Neural cell (in vitro differentiated cells): ENCODE measurements around the gene OTUB1.

ENCODE experiments used
- EP300 ChIP-seq: fragments of 450-650 bp; conservative IDR thresholded peaks from 2 replicates; pipeline ENCODE4 v1.6.1; 2014; ENCODE audit warnings: antibody characterized with exemption, mild to moderate bottlenecking, moderate library complexity; ENCODE audit not compliant: poor library complexity, severe bottlenecking
- POLR2AphosphoS5 ChIP-seq: IDR thresholded peaks from 2 replicates; pipeline ENCODE4 v1.6.1; 2012
- SMC3 ChIP-seq: fragments of 450-650 bp; conservative IDR thresholded peaks from 2 replicates; pipeline ENCODE4 v1.6.1; 2014; ENCODE audit warnings: antibody characterized with exemption, mild to moderate bottlenecking, moderate library complexity; ENCODE audit not compliant: poor library complexity
- TAF1 ChIP-seq: IDR thresholded peaks from 2 replicates; pipeline ENCODE4 v1.6.1; 2012; ENCODE audit warnings: low read depth

GRCh38 chr11:63937713-63938478 lies 48.3 kb upstream of the OTUB1 start:
- TF ChIP-seq POLR2AphosphoS5 = no peak
- TF ChIP-seq EP300 = no peak
- no peak for TF ChIP-seq SMC3
- TF ChIP-seq TAF1 = no peak
